ENCODE results near the gene UBQLN1.

DNA sequence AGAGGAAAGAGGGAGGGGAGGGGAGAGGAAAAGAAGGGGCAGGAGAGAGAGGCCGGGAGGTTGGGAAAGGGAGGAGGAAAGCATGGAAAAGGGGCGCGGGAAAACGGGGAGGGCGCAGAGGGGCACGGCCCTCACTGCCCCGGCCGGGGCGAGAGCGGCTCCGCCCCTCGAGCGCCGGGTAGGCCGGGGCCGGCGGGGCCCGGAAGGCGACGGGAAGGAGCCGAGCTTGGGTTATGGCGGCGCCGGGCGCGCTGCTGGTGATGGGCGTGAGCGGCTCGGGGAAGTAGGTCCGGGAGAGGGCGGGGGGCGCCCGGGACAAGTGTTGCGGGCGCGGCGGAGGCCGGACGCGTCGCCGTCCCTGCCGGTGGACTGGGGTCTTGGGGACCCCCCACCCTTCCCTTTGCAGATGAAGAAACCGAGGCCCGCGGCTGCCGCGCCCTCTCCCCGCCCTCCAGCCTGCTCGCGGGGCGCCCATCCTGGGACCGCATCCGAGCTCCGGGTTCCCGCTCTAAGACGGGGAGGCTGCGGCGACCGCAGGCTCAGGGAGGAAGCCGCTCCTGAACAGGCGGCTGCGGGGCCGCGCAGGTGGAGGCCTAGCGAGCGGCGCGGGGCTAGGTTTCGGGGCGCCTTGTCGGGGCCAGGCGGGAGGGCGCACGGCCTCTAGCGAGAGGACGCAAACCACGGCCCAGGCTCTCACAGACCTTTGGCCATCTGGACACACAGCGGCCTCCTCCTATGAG is 84.6 kb downstream of the UBQLN1 start, which contains the start of gene IDNK:
- TF ChIP-seq, protein P1, sequence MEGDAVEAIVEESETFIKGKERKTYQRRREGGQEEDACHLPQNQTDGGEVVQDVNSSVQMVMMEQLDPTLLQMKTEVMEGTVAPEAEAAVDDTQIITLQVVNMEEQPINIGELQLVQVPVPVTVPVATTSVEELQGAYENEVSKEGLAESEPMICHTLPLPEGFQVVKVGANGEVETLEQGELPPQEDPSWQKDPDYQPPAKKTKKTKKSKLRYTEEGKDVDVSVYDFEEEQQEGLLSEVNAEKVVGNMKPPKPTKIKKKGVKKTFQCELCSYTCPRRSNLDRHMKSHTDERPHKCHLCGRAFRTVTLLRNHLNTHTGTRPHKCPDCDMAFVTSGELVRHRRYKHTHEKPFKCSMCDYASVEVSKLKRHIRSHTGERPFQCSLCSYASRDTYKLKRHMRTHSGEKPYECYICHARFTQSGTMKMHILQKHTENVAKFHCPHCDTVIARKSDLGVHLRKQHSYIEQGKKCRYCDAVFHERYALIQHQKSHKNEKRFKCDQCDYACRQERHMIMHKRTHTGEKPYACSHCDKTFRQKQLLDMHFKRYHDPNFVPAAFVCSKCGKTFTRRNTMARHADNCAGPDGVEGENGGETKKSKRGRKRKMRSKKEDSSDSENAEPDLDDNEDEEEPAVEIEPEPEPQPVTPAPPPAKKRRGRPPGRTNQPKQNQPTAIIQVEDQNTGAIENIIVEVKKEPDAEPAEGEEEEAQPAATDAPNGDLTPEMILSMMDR (IDR thresholded peaks at IDR 0.05), result no peak
- TF ChIP-seq POLR2A (IDR thresholded peaks at IDR 0.05), result no peak

Measured in testis (tissue), 2 donors.